K562 (cell line): ENCODE measurements around the gene OSGEP. TPM values are rescaled to one million over a fixed set of nuclear protein-coding genes. Genes with fewer than 3 reads are reported as not detected.

Experiments
- ATAC-seq: fragments of 200-7000 bp; cut with Tn5 transposase; 3 replicates; pipeline ENCODE4 v1.9.1; 2020; ENCODE audit warnings: moderate library complexity
- BruUV-seq: library from RNA; stranded (reverse); fragments of 400-500 nt; replicated peaks from 2 replicates; lab custom pipeline; 2021; lab: Mats Ljungman, UMichigan
- CTCF ChIA-PET: fragments of 300-600 bp; formaldehyde crosslinking; extraction: SDS; loops from one replicate; lab custom pipeline; 2021; ENCODE audit warnings: low intra/inter-chr PET ratio; lab: Yijun Ruan, JAX
- POLR2A ChIA-PET: fragments of 300-600, 350-650 bp; sonication (Branson Sonifier 250); formaldehyde crosslinking; extraction: SDS; loops from one replicate; lab custom pipeline; 2021; ENCODE audit warnings: antibody characterized with exemption, inconsistent platforms; lab: Yijun Ruan, JAX
- DNase-seq, 4 experiments: peaks; one replicate each; pipeline versions ENCODE4 v3.0.0 to v3.0.0-alpha.2; 2011 to 2018; ENCODE audit warnings: low spot score in 3 of 4, mixed read lengths in 3 of 4; ENCODE audit errors: extremely low read depth in 1 of 4
- FAIRE-seq: peaks from 2 replicates; lab custom pipeline; 2011; peaks lifted over from hg19 to GRCh38; lab: Jason Lieb, UNC
- H2AFZ ChIP-seq: 2 replicates; pipeline ENCODE4 v1.6.0; 2011; ENCODE audit warnings: low read depth, low read length, control low read depth, inconsistent platforms
- H3K27ac ChIP-seq: fragments of 200-600 bp; 3 replicates; pipeline ENCODE4 v1.8.0; 2011; ENCODE audit warnings: low read depth, mild to moderate bottlenecking, control low read depth, inconsistent platforms, low read length, moderate library complexity, mixed read lengths; ENCODE audit errors: extremely low read depth
- H3K27me3 ChIP-seq, 2 experiments: fragments of 300-600 bp in 1 of 2; 2 replicates in 1 of 2; 3 replicates in 1 of 2; pipeline versions ENCODE4 v1.6.0 to v1.8.0; 2011; ENCODE audit warnings: inconsistent platforms in 2 of 2, low read length in 2 of 2, mild to moderate bottlenecking in 1 of 2, mixed read lengths in 1 of 2, moderate library complexity in 1 of 2; ENCODE audit not compliant: control insufficient read depth in 2 of 2, insufficient read depth in 2 of 2
- H3K36me3 ChIP-seq: fragments of 300-600 bp; 3 replicates; pipeline ENCODE4 v1.8.0; 2011; ENCODE audit warnings: mild to moderate bottlenecking, low read length, inconsistent platforms; ENCODE audit not compliant: control insufficient read depth, insufficient read depth
- H3K4me1 ChIP-seq, 2 experiments: fragments of 200-600 bp in 1 of 2; replicated peaks in 1 of 2; 2 replicates in 1 of 2; 3 replicates in 1 of 2; pipeline versions ENCODE4 v1.5.1 to v1.8.0; 2011; ENCODE audit warnings: inconsistent platforms in 2 of 2, low read length in 2 of 2, mild to moderate bottlenecking in 1 of 2, mixed read lengths in 1 of 2, moderate library complexity in 1 of 2; ENCODE audit not compliant: control insufficient read depth in 2 of 2, insufficient read depth in 2 of 2
- H3K4me2 ChIP-seq: 2 replicates; pipeline ENCODE4 v1.6.1; 2011; ENCODE audit warnings: low read length, control low read depth, inconsistent platforms, mixed read lengths; ENCODE audit not compliant: insufficient read depth
- H3K4me3 ChIP-seq: fragments of 200-600 bp; sonication (generic), shearing (Covaris generic); 2 replicates; pipeline ENCODE4 v1.5.1; 2016; ENCODE audit warnings: control low read depth, inconsistent platforms
- H3K79me2 ChIP-seq: fragments of 200-600 bp; 3 replicates; pipeline ENCODE4 v1.8.0; 2011; ENCODE audit warnings: low read length, inconsistent platforms; ENCODE audit not compliant: control insufficient read depth, insufficient read depth
- H3K9ac ChIP-seq, 2 experiments: 2 replicates each; pipeline versions ENCODE4 v1.6.0 to v1.6.1; 2011; ENCODE audit warnings: low read depth in 2 of 2, low read length in 2 of 2, control low read depth in 1 of 2, inconsistent platforms in 1 of 2, mild to moderate bottlenecking in 1 of 2, mixed read lengths in 1 of 2; ENCODE audit not compliant: insufficient read depth in 1 of 2
- H3K9me1 ChIP-seq: one replicate; pipeline ENCODE4 v1.6.0; 2011; ENCODE audit warnings: inconsistent platforms, mild to moderate bottlenecking, low read length, moderate library complexity; ENCODE audit not compliant: control insufficient read depth, insufficient read depth
- H3K9me3 ChIP-seq: replicated peaks from 2 replicates; pipeline ENCODE4 v1.5.1; 2011; ENCODE audit warnings: low read depth, low read length, inconsistent platforms; ENCODE audit not compliant: control insufficient read depth, insufficient read depth
- H4K20me1 ChIP-seq: replicated peaks from 2 replicates; pipeline ENCODE4 v1.6.1; 2011; ENCODE audit warnings: low read length, inconsistent platforms, mixed read lengths; ENCODE audit not compliant: control insufficient read depth, insufficient read depth
- DACH1 ChIP-seq: fragments of 450-650 bp; IDR thresholded peaks from 2 replicates; pipeline ENCODE4 v1.6.1; 2018; ENCODE audit not compliant: partially characterized antibody
- ELK1 ChIP-seq: sonication (generic); formaldehyde crosslinking; IDR thresholded peaks from 2 replicates; pipeline ENCODE4 v1.8.1; 2022; ENCODE audit warnings: missing genetic modification reagents
- ESRRA ChIP-seq: fragments of 450-650 bp; IDR thresholded peaks from 2 replicates; pipeline ENCODE4 v1.6.1; 2014; ENCODE audit warnings: low read depth, mild to moderate bottlenecking, moderate library complexity, borderline replicate concordance
- MAFK ChIP-seq: IDR thresholded peaks from 2 replicates; pipeline ENCODE4 v1.6.1; 2011; ENCODE audit warnings: low read length, improper control_type of control experiment
- SAFB ChIP-seq: fragments of 200-400 bp; formaldehyde crosslinking; IDR thresholded peaks from 2 replicates; pipeline ENCODE4 v1.6.1; 2017; ENCODE audit warnings: low read depth, low read length, borderline replicate concordance
- SMARCE1 ChIP-seq: fragments of 450-650 bp; IDR thresholded peaks from 2 replicates; pipeline ENCODE4 v1.7.1; 2016; ENCODE audit warnings: mild to moderate bottlenecking
- TAF7 ChIP-seq: fragments of 450-650 bp; IDR thresholded peaks from 2 replicates; pipeline ENCODE4 v1.6.1; 2016; ENCODE audit warnings: missing genetic modification characterization, missing compliant biosample characterization
- ZBTB8A ChIP-seq: fragments of 450-650 bp; IDR thresholded peaks from 2 replicates; pipeline ENCODE4 v1.6.1; 2018; ENCODE audit warnings: mild to moderate bottlenecking, moderate library complexity; ENCODE audit not compliant: partially characterized antibody
- WGBS: fragments of 100-300 bp; shearing (Covaris generic); methylation state at CpG from one replicate; pipeline ENCODE4 v1.1.6; 2016; ENCODE audit warnings: low coverage, mixed read lengths; ENCODE audit not compliant: insufficient coverage; ENCODE audit errors: missing lambda C conversion rate; 5-methylcytosine and 5-hydroxymethylcytosine counted together
- in situ Hi-C: fragments of 300-500 bp; cut with MboI; formaldehyde crosslinking; loops from 4 replicates; pipeline ENCODE4 v1.15.0; 2018; ENCODE audit warnings: inconsistent platforms, mixed read lengths
- intact Hi-C: fragments of 100-400 bp; cut with micrococcal nuclease; formaldehyde crosslinking; loops from 2 replicates; pipeline ENCODE4 v1.14.2; 2022
- polyA plus RNA-seq, 8 experiments: library from polyadenylated mRNA; depleted of rRNA in 4 of 8; stranded (reverse) in 5 of 8; unstranded in 3 of 8; fragments of >200 nt; fragmentation: Nextera tagmentation in 2 of 8; fragmentation: Illumina TruSeq in 1 of 8; extraction: Ambion mirVana in 2 of 8; extraction: Trizol in 1 of 8; gene quantifications; 2 replicates each; pipeline versions ENCODE4 v1.2.1 to v1.2.3, GENCODE V29; 2011 to 2014; ENCODE audit warnings: inconsistent platforms in 1 of 8, missing spikeins in 1 of 8
- total RNA-seq, 7 experiments: library from RNA; depleted of rRNA in 6 of 7; stranded (reverse); fragments of >200 nt in 6 of 7; fragmentation: Illumina TruSeq in 2 of 7; extraction: Trizol in 2 of 7; gene quantifications; 2 replicates each; pipeline versions ENCODE4 v1.2.1 to v1.2.3, GENCODE V29; 2011 to 2021; ENCODE audit warnings: low replicate concordance in 1 of 7
- TF ChIP-seq, protein P1 (sequence below): fragments of 250-450 bp; sonication (Bioruptor Pico); IDR thresholded peaks from 2 replicates; pipeline ENCODE4 v1.4.0; 2020; ENCODE audit warnings: mild to moderate bottlenecking, moderate library complexity

OSGEP gene
- total and polyA plus RNA-seq, 9 of the 15 experiments (the other 6 are each of a cell fraction or from before 2014, with no cell fraction given), result 32.1 to 59.2 (median 44.1) TPM

- no TSS peak for BruUV-seq
- Histone ChIP-seq H2AFZ (0 out of 2 replicates have a peak overlapping the region, but pooled peaks have one; percentile 22), H3K4me3 (no peak overlapping the region), H3K9me3 (no peaks in the 10 kb centered on the region), H3K4me2 (no peak overlapping the region), H3K79me2 (no peaks in the 10 kb centered on the region), H3K36me3 (no peaks in the 10 kb centered on the region), H3K9me1 (no peaks in the 10 kb centered on the region), H3K27ac (no peak overlapping the region), H3K27me3 (no peaks in the 10 kb centered on the region), H3K4me1 (peaks cover 0 to 5% of the 10 kb centered on the region in 2 experiments; a peak in 2 of 5 replicates), H4K20me1 (no peaks in the 10 kb centered on the region), H3K9ac (no peak overlapping the region)
- in situ Hi-C loops, result no loop called here
- FAIRE-seq (no peak), ATAC-seq (no peak), DNase-seq (no peak)
- WGBS, result 34% methylated on average over 2 of the region's 2 CpGs
- CTCF ChIA-PET, result no interaction called here
- TF ChIP-seq ZBTB8A (no peak), ESRRA (no peak), MAFK (no peak), TAF7 (no peak), ELK1 (CRISPR knock-in tag) (no peak), SMARCE1 (no peak), DACH1 (no peak), SAFB (no peak)
- TF ChIP-seq, protein P1, sequence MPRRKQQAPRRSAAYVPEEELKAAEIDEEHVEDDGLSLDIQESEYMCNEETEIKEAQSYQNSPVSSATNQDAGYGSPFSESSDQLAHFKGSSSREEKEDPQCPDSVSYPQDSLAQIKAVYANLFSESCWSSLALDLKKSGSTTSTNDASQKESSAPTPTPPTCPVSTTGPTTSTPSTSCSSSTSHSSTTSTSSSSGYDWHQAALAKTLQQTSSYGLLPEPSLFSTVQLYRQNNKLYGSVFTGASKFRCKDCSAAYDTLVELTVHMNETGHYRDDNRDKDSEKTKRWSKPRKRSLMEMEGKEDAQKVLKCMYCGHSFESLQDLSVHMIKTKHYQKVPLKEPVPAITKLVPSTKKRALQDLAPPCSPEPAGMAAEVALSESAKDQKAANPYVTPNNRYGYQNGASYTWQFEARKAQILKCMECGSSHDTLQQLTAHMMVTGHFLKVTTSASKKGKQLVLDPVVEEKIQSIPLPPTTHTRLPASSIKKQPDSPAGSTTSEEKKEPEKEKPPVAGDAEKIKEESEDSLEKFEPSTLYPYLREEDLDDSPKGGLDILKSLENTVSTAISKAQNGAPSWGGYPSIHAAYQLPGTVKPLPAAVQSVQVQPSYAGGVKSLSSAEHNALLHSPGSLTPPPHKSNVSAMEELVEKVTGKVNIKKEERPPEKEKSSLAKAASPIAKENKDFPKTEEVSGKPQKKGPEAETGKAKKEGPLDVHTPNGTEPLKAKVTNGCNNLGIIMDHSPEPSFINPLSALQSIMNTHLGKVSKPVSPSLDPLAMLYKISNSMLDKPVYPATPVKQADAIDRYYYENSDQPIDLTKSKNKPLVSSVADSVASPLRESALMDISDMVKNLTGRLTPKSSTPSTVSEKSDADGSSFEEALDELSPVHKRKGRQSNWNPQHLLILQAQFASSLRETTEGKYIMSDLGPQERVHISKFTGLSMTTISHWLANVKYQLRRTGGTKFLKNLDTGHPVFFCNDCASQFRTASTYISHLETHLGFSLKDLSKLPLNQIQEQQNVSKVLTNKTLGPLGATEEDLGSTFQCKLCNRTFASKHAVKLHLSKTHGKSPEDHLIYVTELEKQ, result no peak
- POLR2A ChIA-PET, result interaction anchor here (0.7 kb wide), 1 partner anchor 29 kb away, joined by 5 read pairs; the partner anchor contains the start of gene PNP
- intact Hi-C loops, result no loop called here
Observed at GRCh38 chr14:20498622-20499021, 44.0 kb upstream of the OSGEP start.
